Gastroesophageal sphincter (tissue), 3 donors: Measurements from ENCODE around the gene TPGS2.

Experiments
- CTCF ChIP-seq, 4 experiments: fragments of 200-600 bp in 2 of 4; fragments of 450-650 bp in 2 of 4; sonication (generic) in 1 of 4; IDR thresholded peaks; one replicate each; pipeline ENCODE4 v1.5.1; 2017 to 2019; ENCODE audit warnings: antibody characterized with exemption in 4 of 4, mild to moderate bottlenecking in 2 of 4, moderate library complexity in 2 of 4
- EP300 ChIP-seq: sonication (generic); formaldehyde crosslinking; IDR thresholded peaks from one replicate; pipeline ENCODE4 v1.6.1; 2017; ENCODE audit warnings: antibody characterized with exemption, mild to moderate bottlenecking
- POLR2A ChIP-seq, 2 donors: fragments of 450-650 bp; IDR thresholded peaks; one replicate each; pipeline ENCODE4 v1.6.1; 2017; ENCODE audit warnings: antibody characterized with exemption in 2 of 2, mild to moderate bottlenecking in 2 of 2, moderate library complexity in 1 of 2

- no peak for TF ChIP-seq CTCF (IDR thresholded peaks at IDR 0.05)
- TF ChIP-seq EP300, result no peak
- TF ChIP-seq POLR2A (IDR thresholded peaks at IDR 0.05), result no peak
Observed at GRCh38 chr18:36871801-36872200, 43.0 kb upstream of the TPGS2 start.
